K562 (cell line): ENCODE results near the gene CDYL. TPM values are rescaled to one million over a fixed set of nuclear protein-coding genes. Genes with fewer than 3 reads are reported as not detected.

Experiments used
- ATAC-seq: fragments of 200-7000 bp; cut with Tn5 transposase; 3 replicates; pipeline ENCODE4 v1.9.1; 2020; ENCODE audit warnings: moderate library complexity
- BruUV-seq: library from RNA; stranded (reverse); fragments of 400-500 nt; replicated peaks from 2 replicates; lab custom pipeline; 2021; lab: Mats Ljungman, UMichigan
- CTCF ChIA-PET: fragments of 300-600 bp; formaldehyde crosslinking; extraction: SDS; loops from one replicate; lab custom pipeline; 2021; ENCODE audit warnings: low intra/inter-chr PET ratio; lab: Yijun Ruan, JAX
- POLR2A ChIA-PET: fragments of 300-600, 350-650 bp; sonication (Branson Sonifier 250); formaldehyde crosslinking; extraction: SDS; loops from one replicate; lab custom pipeline; 2021; ENCODE audit warnings: antibody characterized with exemption, inconsistent platforms; lab: Yijun Ruan, JAX
- DNase-seq, 4 experiments: peaks; one replicate each; pipeline versions ENCODE4 v3.0.0 to v3.0.0-alpha.2; 2011 to 2018; ENCODE audit warnings: low spot score in 3 of 4, mixed read lengths in 3 of 4; ENCODE audit errors: extremely low read depth in 1 of 4
- FAIRE-seq: peaks from 2 replicates; lab custom pipeline; 2011; peaks lifted over from hg19 to GRCh38; lab: Jason Lieb, UNC
- H2AFZ ChIP-seq: 2 replicates; pipeline ENCODE4 v1.6.0; 2011; ENCODE audit warnings: low read depth, low read length, control low read depth, inconsistent platforms
- H3K27ac ChIP-seq: fragments of 200-600 bp; 3 replicates; pipeline ENCODE4 v1.8.0; 2011; ENCODE audit warnings: low read depth, mild to moderate bottlenecking, control low read depth, inconsistent platforms, low read length, moderate library complexity, mixed read lengths; ENCODE audit errors: extremely low read depth
- H3K27me3 ChIP-seq, 2 experiments: fragments of 300-600 bp in 1 of 2; 2 replicates in 1 of 2; 3 replicates in 1 of 2; pipeline versions ENCODE4 v1.6.0 to v1.8.0; 2011; ENCODE audit warnings: inconsistent platforms in 2 of 2, low read length in 2 of 2, mild to moderate bottlenecking in 1 of 2, mixed read lengths in 1 of 2, moderate library complexity in 1 of 2; ENCODE audit not compliant: control insufficient read depth in 2 of 2, insufficient read depth in 2 of 2
- H3K36me3 ChIP-seq: fragments of 300-600 bp; 3 replicates; pipeline ENCODE4 v1.8.0; 2011; ENCODE audit warnings: mild to moderate bottlenecking, low read length, inconsistent platforms; ENCODE audit not compliant: control insufficient read depth, insufficient read depth
- H3K4me1 ChIP-seq, 2 experiments: fragments of 200-600 bp in 1 of 2; replicated peaks in 1 of 2; 2 replicates in 1 of 2; 3 replicates in 1 of 2; pipeline versions ENCODE4 v1.5.1 to v1.8.0; 2011; ENCODE audit warnings: inconsistent platforms in 2 of 2, low read length in 2 of 2, mild to moderate bottlenecking in 1 of 2, mixed read lengths in 1 of 2, moderate library complexity in 1 of 2; ENCODE audit not compliant: control insufficient read depth in 2 of 2, insufficient read depth in 2 of 2
- H3K4me2 ChIP-seq: 2 replicates; pipeline ENCODE4 v1.6.1; 2011; ENCODE audit warnings: low read length, control low read depth, inconsistent platforms, mixed read lengths; ENCODE audit not compliant: insufficient read depth
- H3K4me3 ChIP-seq: fragments of 200-600 bp; sonication (generic), shearing (Covaris generic); 2 replicates; pipeline ENCODE4 v1.5.1; 2016; ENCODE audit warnings: control low read depth, inconsistent platforms
- H3K79me2 ChIP-seq: fragments of 200-600 bp; 3 replicates; pipeline ENCODE4 v1.8.0; 2011; ENCODE audit warnings: low read length, inconsistent platforms; ENCODE audit not compliant: control insufficient read depth, insufficient read depth
- H3K9ac ChIP-seq, 2 experiments: 2 replicates each; pipeline versions ENCODE4 v1.6.0 to v1.6.1; 2011; ENCODE audit warnings: low read depth in 2 of 2, low read length in 2 of 2, control low read depth in 1 of 2, inconsistent platforms in 1 of 2, mild to moderate bottlenecking in 1 of 2, mixed read lengths in 1 of 2; ENCODE audit not compliant: insufficient read depth in 1 of 2
- H3K9me1 ChIP-seq: one replicate; pipeline ENCODE4 v1.6.0; 2011; ENCODE audit warnings: inconsistent platforms, mild to moderate bottlenecking, low read length, moderate library complexity; ENCODE audit not compliant: control insufficient read depth, insufficient read depth
- H3K9me3 ChIP-seq: replicated peaks from 2 replicates; pipeline ENCODE4 v1.5.1; 2011; ENCODE audit warnings: low read depth, low read length, inconsistent platforms; ENCODE audit not compliant: control insufficient read depth, insufficient read depth
- H4K20me1 ChIP-seq: replicated peaks from 2 replicates; pipeline ENCODE4 v1.6.1; 2011; ENCODE audit warnings: low read length, inconsistent platforms, mixed read lengths; ENCODE audit not compliant: control insufficient read depth, insufficient read depth
- BDP1 ChIP-seq: IDR thresholded peaks from 3 replicates; pipeline ENCODE4 v1.6.1; 2011; ENCODE audit not compliant: insufficient read length, insufficient read depth
- EP400 ChIP-seq: fragments of 450-650 bp; IDR thresholded peaks from 2 replicates; pipeline ENCODE4 v1.6.1; 2017; ENCODE audit warnings: antibody characterized with exemption, mild to moderate bottlenecking, moderate library complexity
- MCM3 ChIP-seq: fragments of 450-650 bp; IDR thresholded peaks from 2 replicates; pipeline ENCODE4 v1.6.1; 2016
- MEF2D ChIP-seq: conservative IDR thresholded peaks from 2 replicates; pipeline ENCODE4 v1.6.1; 2016; ENCODE audit warnings: low read depth, missing genetic modification characterization, missing compliant biosample characterization
- POLR2A ChIP-seq: fragments of 450-650 bp; conservative IDR thresholded peaks from 2 replicates; pipeline ENCODE4 v1.6.1; 2016
- POLR2AphosphoS2 ChIP-seq: IDR thresholded peaks from 2 replicates; pipeline ENCODE4 v1.6.1; 2012; ENCODE audit warnings: low read length, improper control_type of control experiment
- SPI1 ChIP-seq: IDR thresholded peaks from 2 replicates; pipeline ENCODE4 v1.6.1; 2011; ENCODE audit warnings: low read depth, low read length, control low read depth, borderline replicate concordance
- U2AF2 ChIP-seq: fragments of 200-400 bp; formaldehyde crosslinking; optimal IDR thresholded peaks from 2 replicates; pipeline ENCODE3; 2017; ENCODE audit warnings: low read depth, mild to moderate bottlenecking, low read length
- ZNF134 ChIP-seq: fragments of 250-450 bp; sonication (Bioruptor Pico); conservative IDR thresholded peaks from 2 replicates; pipeline ENCODE4 v1.4.0; 2020
- ZNF695 ChIP-seq: fragments of 450-650 bp; formaldehyde crosslinking; IDR thresholded peaks from 2 replicates; pipeline ENCODE4 v1.4.0; 2020; ENCODE audit warnings: mild to moderate bottlenecking, moderate library complexity
- ZNF79 ChIP-seq: fragments of 250-450 bp; sonication (Bioruptor Pico); IDR thresholded peaks from 2 replicates; pipeline ENCODE4 v1.4.0; 2020; ENCODE audit warnings: low read depth, mild to moderate bottlenecking, moderate library complexity
- WGBS: fragments of 100-300 bp; shearing (Covaris generic); methylation state at CpG from one replicate; pipeline ENCODE4 v1.1.6; 2016; ENCODE audit warnings: low coverage, mixed read lengths; ENCODE audit not compliant: insufficient coverage; ENCODE audit errors: missing lambda C conversion rate; 5-methylcytosine and 5-hydroxymethylcytosine counted together
- in situ Hi-C: fragments of 300-500 bp; cut with MboI; formaldehyde crosslinking; loops from 4 replicates; pipeline ENCODE4 v1.15.0; 2018; ENCODE audit warnings: inconsistent platforms, mixed read lengths
- intact Hi-C: fragments of 100-400 bp; cut with micrococcal nuclease; formaldehyde crosslinking; loops from 2 replicates; pipeline ENCODE4 v1.14.2; 2022
- polyA plus RNA-seq, 8 experiments: library from polyadenylated mRNA; depleted of rRNA in 4 of 8; stranded (reverse) in 5 of 8; unstranded in 3 of 8; fragments of >200 nt; fragmentation: Nextera tagmentation in 2 of 8; fragmentation: Illumina TruSeq in 1 of 8; extraction: Ambion mirVana in 2 of 8; extraction: Trizol in 1 of 8; gene quantifications; 2 replicates each; pipeline versions ENCODE4 v1.2.1 to v1.2.3, GENCODE V29; 2011 to 2014; ENCODE audit warnings: inconsistent platforms in 1 of 8, missing spikeins in 1 of 8
- total RNA-seq, 7 experiments: library from RNA; depleted of rRNA in 6 of 7; stranded (reverse); fragments of >200 nt in 6 of 7; fragmentation: Illumina TruSeq in 2 of 7; extraction: Trizol in 2 of 7; gene quantifications; 2 replicates each; pipeline versions ENCODE4 v1.2.1 to v1.2.3, GENCODE V29; 2011 to 2021; ENCODE audit warnings: low replicate concordance in 1 of 7
- TF ChIP-seq, protein P1 (sequence below): sonication (generic); IDR thresholded peaks from 2 replicates; pipeline ENCODE4 v1.6.1; 2016
- TF ChIP-seq, protein P2 (sequence below), 2 experiments: fragments of 250-450 bp in 1 of 2; fragments of 450-650 bp in 1 of 2; sonication (Bioruptor Pico) in 1 of 2; IDR thresholded peaks; 2 replicates each; pipeline versions ENCODE4 v1.6.1 to v1.8.0; 2016 to 2021; ENCODE audit warnings: mild to moderate bottlenecking in 2 of 2, moderate library complexity in 2 of 2, missing compliant biosample characterization in 1 of 2, missing genetic modification characterization in 1 of 2
- TF ChIP-seq, protein P3 (sequence below), 2 experiments: IDR thresholded peaks; 2 replicates each; pipeline ENCODE4 v1.6.1; 2012; ENCODE audit warnings: improper control_type of control experiment in 2 of 2, low read depth in 2 of 2, low read length in 2 of 2, borderline replicate concordance in 1 of 2
- TF ChIP-seq, protein P4 (sequence below): fragments of 200-800 bp; sonication (Bioruptor generic); IDR thresholded peaks from 2 replicates; pipeline ENCODE4 v1.6.1; 2016; ENCODE audit warnings: missing genetic modification characterization, missing compliant biosample characterization

The CDYL gene
- total and polyA plus RNA-seq, 9 of the 15 experiments (the other 6 are each of a cell fraction or from before 2014, with no cell fraction given), result 8.1 to 45.8 (median 40.8) TPM

DNA sequence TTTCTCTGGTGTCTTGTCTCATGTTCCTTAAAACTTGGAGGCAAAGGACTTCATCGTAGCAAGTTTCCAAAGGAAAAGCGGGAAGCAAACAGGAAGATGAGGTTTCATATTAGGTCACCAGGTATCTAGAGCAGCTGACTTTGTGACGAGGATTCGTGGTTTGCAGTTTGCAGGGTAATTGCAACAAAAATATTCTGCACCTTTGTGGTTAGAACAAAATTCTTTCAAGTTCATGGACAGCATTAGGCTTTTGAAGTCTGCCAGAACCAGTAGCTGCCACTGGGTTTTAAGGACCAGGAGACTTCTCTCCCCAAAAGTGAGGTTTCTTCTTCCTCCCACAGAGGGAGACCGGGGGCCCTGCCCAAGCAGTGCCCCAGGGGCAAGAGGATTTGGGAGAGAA lies 164.2 kb downstream of the CDYL start:
- peaks cover 13% of the 10 kb centered on the region for H3K9me1 ChIP-seq
- peaks cover 12% of the 10 kb centered on the region; the same call in 1 of the 3 replicates for H3K79me2 ChIP-seq
- 89% methylated on average over 5 of the region's 5 CpGs for WGBS
- no peak overlapping the region for H3K4me2 ChIP-seq
- BruUV-seq, result no TSS peak
- DNase-seq (no peak), ATAC-seq (no peak), FAIRE-seq (no peak)
- H3K27me3 ChIP-seq, result no peaks in the 10 kb centered on the region
- in situ Hi-C loops (no loop called here), intact Hi-C loops (loop anchor here (5.0 kb wide), 1 partner anchor 92 kb away; no protein-coding TSS in a partner anchor)
- POLR2A ChIA-PET, result interaction anchor here (1.2 kb wide), 1 partner anchor 9 kb away, joined by 3 read pairs; no protein-coding TSS in a partner anchor
- peaks cover 21 to 25% of the 10 kb centered on the region in 2 experiments for H3K4me1 ChIP-seq
- H3K9me3 ChIP-seq, result no peaks in the 10 kb centered on the region
- H3K9ac ChIP-seq, result no peak overlapping the region
- H3K36me3 ChIP-seq, result peaks cover 26% of the 10 kb centered on the region
- H3K27ac ChIP-seq, result no peak overlapping the region
- H3K4me3 ChIP-seq, result no peak overlapping the region
- no peak overlapping the region for H2AFZ ChIP-seq
- CTCF ChIA-PET, result interaction anchor here (0.5 to 0.7 kb wide), 2 partner anchors 627 to 1296 kb away, joined by 3 to 7 read pairs; no protein-coding TSS in a partner anchor
- peaks cover 53% of the 10 kb centered on the region for H4K20me1 ChIP-seq
- TF ChIP-seq EP400, result no peak
- TF ChIP-seq BDP1, result no peak
- TF ChIP-seq, protein P1, sequence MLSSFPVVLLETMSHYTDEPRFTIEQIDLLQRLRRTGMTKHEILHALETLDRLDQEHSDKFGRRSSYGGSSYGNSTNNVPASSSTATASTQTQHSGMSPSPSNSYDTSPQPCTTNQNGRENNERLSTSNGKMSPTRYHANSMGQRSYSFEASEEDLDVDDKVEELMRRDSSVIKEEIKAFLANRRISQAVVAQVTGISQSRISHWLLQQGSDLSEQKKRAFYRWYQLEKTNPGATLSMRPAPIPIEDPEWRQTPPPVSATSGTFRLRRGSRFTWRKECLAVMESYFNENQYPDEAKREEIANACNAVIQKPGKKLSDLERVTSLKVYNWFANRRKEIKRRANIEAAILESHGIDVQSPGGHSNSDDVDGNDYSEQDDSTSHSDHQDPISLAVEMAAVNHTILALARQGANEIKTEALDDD, result no peak
- TF ChIP-seq, protein P2, sequence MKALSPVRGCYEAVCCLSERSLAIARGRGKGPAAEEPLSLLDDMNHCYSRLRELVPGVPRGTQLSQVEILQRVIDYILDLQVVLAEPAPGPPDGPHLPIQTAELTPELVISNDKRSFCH (CRISPR knock-in tag; IDR thresholded peaks at IDR 0.05), result no peak
- TF ChIP-seq, protein P2 (tag; IDR thresholded peaks at IDR 0.05), result no peak
- TF ChIP-seq ZNF134 (CRISPR knock-in tag), result no peak
- no peak for TF ChIP-seq MEF2D (tag)
- TF ChIP-seq, protein P3, sequence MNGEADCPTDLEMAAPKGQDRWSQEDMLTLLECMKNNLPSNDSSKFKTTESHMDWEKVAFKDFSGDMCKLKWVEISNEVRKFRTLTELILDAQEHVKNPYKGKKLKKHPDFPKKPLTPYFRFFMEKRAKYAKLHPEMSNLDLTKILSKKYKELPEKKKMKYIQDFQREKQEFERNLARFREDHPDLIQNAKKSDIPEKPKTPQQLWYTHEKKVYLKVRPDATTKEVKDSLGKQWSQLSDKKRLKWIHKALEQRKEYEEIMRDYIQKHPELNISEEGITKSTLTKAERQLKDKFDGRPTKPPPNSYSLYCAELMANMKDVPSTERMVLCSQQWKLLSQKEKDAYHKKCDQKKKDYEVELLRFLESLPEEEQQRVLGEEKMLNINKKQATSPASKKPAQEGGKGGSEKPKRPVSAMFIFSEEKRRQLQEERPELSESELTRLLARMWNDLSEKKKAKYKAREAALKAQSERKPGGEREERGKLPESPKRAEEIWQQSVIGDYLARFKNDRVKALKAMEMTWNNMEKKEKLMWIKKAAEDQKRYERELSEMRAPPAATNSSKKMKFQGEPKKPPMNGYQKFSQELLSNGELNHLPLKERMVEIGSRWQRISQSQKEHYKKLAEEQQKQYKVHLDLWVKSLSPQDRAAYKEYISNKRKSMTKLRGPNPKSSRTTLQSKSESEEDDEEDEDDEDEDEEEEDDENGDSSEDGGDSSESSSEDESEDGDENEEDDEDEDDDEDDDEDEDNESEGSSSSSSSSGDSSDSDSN (IDR thresholded peaks at IDR 0.05; ENCODE audit: borderline replicate concordance in 1 of 2, low read depth in 2 of 2, low read length in 2 of 2), result no peak
- no peak for TF ChIP-seq U2AF2
- no peak for TF ChIP-seq SPI1
- TF ChIP-seq MCM3, result no peak
- no peak for TF ChIP-seq ZNF695 (CRISPR knock-in tag)
- TF ChIP-seq ZNF79 (CRISPR knock-in tag), result no peak
- no peak for TF ChIP-seq POLR2AphosphoS2
- TF ChIP-seq, protein P4, sequence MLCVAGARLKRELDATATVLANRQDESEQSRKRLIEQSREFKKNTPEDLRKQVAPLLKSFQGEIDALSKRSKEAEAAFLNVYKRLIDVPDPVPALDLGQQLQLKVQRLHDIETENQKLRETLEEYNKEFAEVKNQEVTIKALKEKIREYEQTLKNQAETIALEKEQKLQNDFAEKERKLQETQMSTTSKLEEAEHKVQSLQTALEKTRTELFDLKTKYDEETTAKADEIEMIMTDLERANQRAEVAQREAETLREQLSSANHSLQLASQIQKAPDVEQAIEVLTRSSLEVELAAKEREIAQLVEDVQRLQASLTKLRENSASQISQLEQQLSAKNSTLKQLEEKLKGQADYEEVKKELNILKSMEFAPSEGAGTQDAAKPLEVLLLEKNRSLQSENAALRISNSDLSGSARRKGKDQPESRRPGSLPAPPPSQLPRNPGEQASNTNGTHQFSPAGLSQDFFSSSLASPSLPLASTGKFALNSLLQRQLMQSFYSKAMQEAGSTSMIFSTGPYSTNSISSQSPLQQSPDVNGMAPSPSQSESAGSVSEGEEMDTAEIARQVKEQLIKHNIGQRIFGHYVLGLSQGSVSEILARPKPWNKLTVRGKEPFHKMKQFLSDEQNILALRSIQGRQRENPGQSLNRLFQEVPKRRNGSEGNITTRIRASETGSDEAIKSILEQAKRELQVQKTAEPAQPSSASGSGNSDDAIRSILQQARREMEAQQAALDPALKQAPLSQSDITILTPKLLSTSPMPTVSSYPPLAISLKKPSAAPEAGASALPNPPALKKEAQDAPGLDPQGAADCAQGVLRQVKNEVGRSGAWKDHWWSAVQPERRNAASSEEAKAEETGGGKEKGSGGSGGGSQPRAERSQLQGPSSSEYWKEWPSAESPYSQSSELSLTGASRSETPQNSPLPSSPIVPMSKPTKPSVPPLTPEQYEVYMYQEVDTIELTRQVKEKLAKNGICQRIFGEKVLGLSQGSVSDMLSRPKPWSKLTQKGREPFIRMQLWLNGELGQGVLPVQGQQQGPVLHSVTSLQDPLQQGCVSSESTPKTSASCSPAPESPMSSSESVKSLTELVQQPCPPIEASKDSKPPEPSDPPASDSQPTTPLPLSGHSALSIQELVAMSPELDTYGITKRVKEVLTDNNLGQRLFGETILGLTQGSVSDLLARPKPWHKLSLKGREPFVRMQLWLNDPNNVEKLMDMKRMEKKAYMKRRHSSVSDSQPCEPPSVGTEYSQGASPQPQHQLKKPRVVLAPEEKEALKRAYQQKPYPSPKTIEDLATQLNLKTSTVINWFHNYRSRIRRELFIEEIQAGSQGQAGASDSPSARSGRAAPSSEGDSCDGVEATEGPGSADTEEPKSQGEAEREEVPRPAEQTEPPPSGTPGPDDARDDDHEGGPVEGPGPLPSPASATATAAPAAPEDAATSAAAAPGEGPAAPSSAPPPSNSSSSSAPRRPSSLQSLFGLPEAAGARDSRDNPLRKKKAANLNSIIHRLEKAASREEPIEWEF (CRISPR knock-in tag), result no peak
- no peak for TF ChIP-seq POLR2A
